Measurements from ENCODE around the gene KLHL12. TPM values are rescaled to one million over a fixed set of nuclear protein-coding genes. Genes with fewer than 3 reads are reported as not detected.

KLHL12 gene
- total and polyA plus RNA-seq, 2 donors (not counting 3 experiments of a cell fraction or from before 2014, with no cell fraction given) = 22.8 to 23.0 TPM

- dilution Hi-C loops (cut with MboI; ENCODE audit: extremely low pct_ligation_motif_present, low sequenced_read_pairs) (no loop called here), intact Hi-C loops (cut with micrococcal nuclease) (loop anchor here (10.0 kb wide), 1 partner anchor 617 kb away; the partner anchor contains the start of genes PPP1R12B and UBE2T)
- H2AFZ ChIP-seq (ENCODE audit: low read depth, low read length) = no peak overlapping the region
- no peaks in the 10 kb centered on the region for H3K27me3 ChIP-seq (ENCODE audit: control insufficient read depth in 2 of 2, insufficient read depth in 2 of 2, low read length in 2 of 2)
- H3K79me2 ChIP-seq (ENCODE audit: control insufficient read depth, insufficient read depth, low read length) = peaks cover 15% of the 10 kb centered on the region
- H3K9me3 ChIP-seq (replicated peaks; ENCODE audit: control insufficient read depth, insufficient read depth, low read length) = no peaks in the 10 kb centered on the region
- H3K4me3 ChIP-seq (replicated peaks in 1 of 3; ENCODE audit: insufficient read depth in 1 of 3, low read depth in 1 of 3, low read length in 3 of 3) = no peak overlapping the region
- POLR2A ChIA-PET = no interaction called here
- TF ChIP-seq EZH2 (IDR thresholded peaks at IDR 0.05; ENCODE audit: borderline replicate concordance, low read depth, low read length, severe bottlenecking) (no peak), FOS (IDR thresholded peaks at IDR 0.05; ENCODE audit: borderline replicate concordance, insufficient read depth, low read length) (no peak), MAX (IDR thresholded peaks at IDR 0.05; ENCODE audit: insufficient read depth, insufficient read length) (no peak), CTCF (IDR thresholded peaks at IDR 0.05; ENCODE audit: extremely low read depth in 1 of 2, insufficient read depth in 1 of 2, low read depth in 1 of 2, low read length in 2 of 2) (no peak), JUN (IDR thresholded peaks at IDR 0.05; ENCODE audit: borderline replicate concordance, insufficient read depth, insufficient read length, low read depth) (no peak), POLR2AphosphoS5 (IDR thresholded peaks at IDR 0.05; ENCODE audit: insufficient read depth, low read depth, low read length) (no peak), GATA2 (IDR thresholded peaks at IDR 0.05; ENCODE audit: insufficient read depth, insufficient read length, low read depth, low read length) (no peak), MYC (IDR thresholded peaks at IDR 0.05; ENCODE audit: low read depth, low read length) (no peak), POLR2A (IDR thresholded peaks at IDR 0.05; ENCODE audit: low read depth, low read length) (no peak)
- no TSS peak for BruUV-seq (replicated peaks)
- FAIRE-seq (no peak), DNase-seq (ENCODE audit: low read depth, low spot score) (no peak)
- peaks cover 0 to 8% of the 10 kb centered on the region in 2 experiments for H3K36me3 ChIP-seq (ENCODE audit: control insufficient read depth in 2 of 2, extremely low read depth in 1 of 2, insufficient read depth in 2 of 2, low read length in 2 of 2)
- no peak overlapping the region for H3K9ac ChIP-seq (replicated peaks; ENCODE audit: extremely low read depth, insufficient read depth, low read length)
- H3K4me2 ChIP-seq (ENCODE audit: insufficient read depth, low read length) = no peak overlapping the region
- H3K9me1 ChIP-seq (replicated peaks; ENCODE audit: control insufficient read depth, extremely low read depth, insufficient read depth, low read length) = no peaks in the 10 kb centered on the region
- peaks cover 3% of the 10 kb centered on the region for H4K20me1 ChIP-seq (replicated peaks; ENCODE audit: control insufficient read depth, extremely low read depth, insufficient read depth, low read length)
- H3K27ac ChIP-seq (ENCODE audit: insufficient read depth, low read depth, low read length) = no peak overlapping the region
- H3K4me1 ChIP-seq (ENCODE audit: control insufficient read depth, extremely low read depth, insufficient read depth, low read length) = peaks cover 19% of the 10 kb centered on the region
- CTCF ChIA-PET = no interaction called here
Observed at GRCh38 chr1:202961220-202961880, 34.3 kb upstream of the KLHL12 start.

Data from endothelial cell of umbilical vein (primary cell).